ENCODE data around the gene TMEM273.

GRCh38 chr10:49205206-49205605, 17.0 kb upstream of the TMEM273 start:
- TF ChIP-seq EP300 (IDR thresholded peaks at IDR 0.05) (no peak), CTCF (IDR thresholded peaks at IDR 0.05) (no peak)

Data from tibial nerve (tissue), 4 donors.